ENCODE measurements around the gene NOTUM. TPM values are rescaled to one million over a fixed set of nuclear protein-coding genes. Genes with fewer than 3 reads are reported as not detected.

Gene NOTUM
- total and polyA plus RNA-seq, 4 donors, result 0.19 to 5.4 (median 1.6) TPM

DNA sequence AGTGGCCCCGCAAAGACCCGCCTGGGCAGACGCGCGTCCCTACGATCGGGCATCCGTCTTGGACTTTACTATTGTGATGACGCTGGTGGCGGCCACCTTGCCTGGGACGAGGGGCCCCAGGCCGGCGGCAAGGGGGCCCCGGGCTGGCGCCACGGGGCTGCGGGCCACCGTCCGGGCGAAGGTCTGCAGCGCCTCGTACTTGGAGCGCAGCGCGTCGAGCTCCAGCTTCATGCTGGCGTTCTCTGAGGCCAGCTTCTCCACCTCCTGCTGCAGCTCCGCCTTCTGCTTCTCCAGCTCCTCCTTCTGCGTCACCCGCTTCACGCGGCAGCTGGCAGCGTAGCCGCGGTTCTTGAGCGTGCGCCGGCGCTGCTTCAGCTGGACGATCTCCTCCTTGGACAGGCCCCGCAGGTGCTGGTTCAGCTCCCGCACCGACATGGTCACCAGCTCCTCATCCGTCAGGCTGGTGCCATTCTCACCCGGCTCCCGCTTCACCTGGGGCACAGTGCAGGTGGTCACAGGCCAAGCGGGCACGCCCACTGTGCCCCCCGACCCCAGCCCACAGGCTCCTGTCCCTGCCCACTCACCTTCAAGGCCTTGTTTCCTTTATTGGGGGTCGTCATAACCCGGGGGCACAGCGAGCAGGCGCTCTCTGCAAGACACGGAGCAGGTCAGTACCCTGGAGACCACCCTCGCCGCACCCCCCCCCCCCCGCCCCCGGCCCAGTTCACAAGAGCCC is 38.3 kb downstream of the NOTUM start:
- WGBS, result 85% methylated on average over 58 of the region's 58 CpGs
- no peaks in the 10 kb centered on the region for H3K9me3 ChIP-seq (ENCODE audit: control insufficient read depth in 4 of 4, low read length in 3 of 4)
- no peak overlapping the region for H3K9ac ChIP-seq (ENCODE audit: low read depth in 1 of 2, low read length in 2 of 2)
- H3K27ac ChIP-seq (ENCODE audit: low read depth in 1 of 2, low read length in 2 of 2), result no peak overlapping the region
- no peaks in the 10 kb centered on the region for H3K27me3 ChIP-seq (ENCODE audit: control insufficient read depth in 4 of 4, insufficient read depth in 4 of 4, low read length in 3 of 4)
- DNase-seq (ENCODE audit: low spot score), result no peak
- TF ChIP-seq EGR1 (IDR thresholded peaks at IDR 0.05; ENCODE audit: low read depth in 2 of 2), result no peak
- TF ChIP-seq, protein P1, sequence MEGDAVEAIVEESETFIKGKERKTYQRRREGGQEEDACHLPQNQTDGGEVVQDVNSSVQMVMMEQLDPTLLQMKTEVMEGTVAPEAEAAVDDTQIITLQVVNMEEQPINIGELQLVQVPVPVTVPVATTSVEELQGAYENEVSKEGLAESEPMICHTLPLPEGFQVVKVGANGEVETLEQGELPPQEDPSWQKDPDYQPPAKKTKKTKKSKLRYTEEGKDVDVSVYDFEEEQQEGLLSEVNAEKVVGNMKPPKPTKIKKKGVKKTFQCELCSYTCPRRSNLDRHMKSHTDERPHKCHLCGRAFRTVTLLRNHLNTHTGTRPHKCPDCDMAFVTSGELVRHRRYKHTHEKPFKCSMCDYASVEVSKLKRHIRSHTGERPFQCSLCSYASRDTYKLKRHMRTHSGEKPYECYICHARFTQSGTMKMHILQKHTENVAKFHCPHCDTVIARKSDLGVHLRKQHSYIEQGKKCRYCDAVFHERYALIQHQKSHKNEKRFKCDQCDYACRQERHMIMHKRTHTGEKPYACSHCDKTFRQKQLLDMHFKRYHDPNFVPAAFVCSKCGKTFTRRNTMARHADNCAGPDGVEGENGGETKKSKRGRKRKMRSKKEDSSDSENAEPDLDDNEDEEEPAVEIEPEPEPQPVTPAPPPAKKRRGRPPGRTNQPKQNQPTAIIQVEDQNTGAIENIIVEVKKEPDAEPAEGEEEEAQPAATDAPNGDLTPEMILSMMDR (IDR thresholded peaks at IDR 0.05; ENCODE audit: low read depth, low read length, missing input control), result no peak
- TF ChIP-seq GABPA (IDR thresholded peaks at IDR 0.05 in 1 of 2, conservative IDR thresholded peaks at IDR 0.05 in 1 of 2), result no peak
- TF ChIP-seq HNF4G (IDR thresholded peaks at IDR 0.05), result no peak
- TF ChIP-seq FOXA2 (IDR thresholded peaks at IDR 0.05), result no peak
- TF ChIP-seq, protein P2, sequence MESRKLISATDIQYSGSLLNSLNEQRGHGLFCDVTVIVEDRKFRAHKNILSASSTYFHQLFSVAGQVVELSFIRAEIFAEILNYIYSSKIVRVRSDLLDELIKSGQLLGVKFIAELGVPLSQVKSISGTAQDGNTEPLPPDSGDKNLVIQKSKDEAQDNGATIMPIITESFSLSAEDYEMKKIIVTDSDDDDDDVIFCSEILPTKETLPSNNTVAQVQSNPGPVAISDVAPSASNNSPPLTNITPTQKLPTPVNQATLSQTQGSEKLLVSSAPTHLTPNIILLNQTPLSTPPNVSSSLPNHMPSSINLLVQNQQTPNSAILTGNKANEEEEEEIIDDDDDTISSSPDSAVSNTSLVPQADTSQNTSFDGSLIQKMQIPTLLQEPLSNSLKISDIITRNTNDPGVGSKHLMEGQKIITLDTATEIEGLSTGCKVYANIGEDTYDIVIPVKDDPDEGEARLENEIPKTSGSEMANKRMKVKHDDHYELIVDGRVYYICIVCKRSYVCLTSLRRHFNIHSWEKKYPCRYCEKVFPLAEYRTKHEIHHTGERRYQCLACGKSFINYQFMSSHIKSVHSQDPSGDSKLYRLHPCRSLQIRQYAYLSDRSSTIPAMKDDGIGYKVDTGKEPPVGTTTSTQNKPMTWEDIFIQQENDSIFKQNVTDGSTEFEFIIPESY (IDR thresholded peaks at IDR 0.05), result no peak
- TF ChIP-seq, protein P3, sequence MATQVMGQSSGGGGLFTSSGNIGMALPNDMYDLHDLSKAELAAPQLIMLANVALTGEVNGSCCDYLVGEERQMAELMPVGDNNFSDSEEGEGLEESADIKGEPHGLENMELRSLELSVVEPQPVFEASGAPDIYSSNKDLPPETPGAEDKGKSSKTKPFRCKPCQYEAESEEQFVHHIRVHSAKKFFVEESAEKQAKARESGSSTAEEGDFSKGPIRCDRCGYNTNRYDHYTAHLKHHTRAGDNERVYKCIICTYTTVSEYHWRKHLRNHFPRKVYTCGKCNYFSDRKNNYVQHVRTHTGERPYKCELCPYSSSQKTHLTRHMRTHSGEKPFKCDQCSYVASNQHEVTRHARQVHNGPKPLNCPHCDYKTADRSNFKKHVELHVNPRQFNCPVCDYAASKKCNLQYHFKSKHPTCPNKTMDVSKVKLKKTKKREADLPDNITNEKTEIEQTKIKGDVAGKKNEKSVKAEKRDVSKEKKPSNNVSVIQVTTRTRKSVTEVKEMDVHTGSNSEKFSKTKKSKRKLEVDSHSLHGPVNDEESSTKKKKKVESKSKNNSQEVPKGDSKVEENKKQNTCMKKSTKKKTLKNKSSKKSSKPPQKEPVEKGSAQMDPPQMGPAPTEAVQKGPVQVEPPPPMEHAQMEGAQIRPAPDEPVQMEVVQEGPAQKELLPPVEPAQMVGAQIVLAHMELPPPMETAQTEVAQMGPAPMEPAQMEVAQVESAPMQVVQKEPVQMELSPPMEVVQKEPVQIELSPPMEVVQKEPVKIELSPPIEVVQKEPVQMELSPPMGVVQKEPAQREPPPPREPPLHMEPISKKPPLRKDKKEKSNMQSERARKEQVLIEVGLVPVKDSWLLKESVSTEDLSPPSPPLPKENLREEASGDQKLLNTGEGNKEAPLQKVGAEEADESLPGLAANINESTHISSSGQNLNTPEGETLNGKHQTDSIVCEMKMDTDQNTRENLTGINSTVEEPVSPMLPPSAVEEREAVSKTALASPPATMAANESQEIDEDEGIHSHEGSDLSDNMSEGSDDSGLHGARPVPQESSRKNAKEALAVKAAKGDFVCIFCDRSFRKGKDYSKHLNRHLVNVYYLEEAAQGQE (IDR thresholded peaks at IDR 0.05), result no peak
- TF ChIP-seq HNF4A (conservative IDR thresholded peaks at IDR 0.05), result no peak
- H3K4me3 ChIP-seq (ENCODE audit: low read depth in 1 of 3, low read length in 3 of 3), result peak overlapping the region in 1 of 3 donors; percentile 40
- peaks cover 0 to 7% (median 4%) of the 10 kb centered on the region in 4 donors for H3K36me3 ChIP-seq (ENCODE audit: control insufficient read depth in 4 of 4, insufficient read depth in 3 of 4, low read depth in 1 of 4, low read length in 3 of 4)
- H3K4me1 ChIP-seq (ENCODE audit: control insufficient read depth in 4 of 4, insufficient read depth in 4 of 4, low read length in 3 of 4), result peaks cover 30 to 64% (median 48%) of the 10 kb centered on the region in 4 donors

DNA sequence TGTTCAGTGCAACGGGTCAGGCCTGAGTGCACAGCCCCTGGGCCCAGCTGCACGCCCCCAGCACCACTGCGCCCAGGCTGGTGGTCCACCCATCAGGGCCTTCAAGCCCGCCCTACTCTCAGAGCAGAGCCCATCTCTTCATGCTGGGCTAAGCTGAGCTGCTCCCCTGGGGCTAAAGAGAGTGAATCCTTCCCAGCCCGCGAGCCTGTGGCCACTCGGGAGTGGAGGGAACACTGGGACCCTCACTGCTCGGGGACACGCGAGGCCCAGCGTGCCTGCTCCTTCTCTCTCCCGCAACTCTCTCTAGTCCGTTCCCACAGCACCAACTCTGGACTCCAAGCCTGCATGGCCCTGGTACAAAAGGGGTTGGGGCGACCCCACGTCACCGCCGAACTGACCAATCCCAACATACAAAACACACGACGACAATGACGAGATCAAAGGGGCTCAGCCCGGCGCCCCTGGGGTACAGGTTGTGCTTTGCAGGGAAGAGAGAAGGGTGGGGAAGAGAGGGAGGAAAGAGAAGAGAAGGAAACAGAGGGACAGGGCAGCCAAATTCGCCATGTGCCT is 38.9 kb downstream of the NOTUM start:
- no peaks in the 10 kb centered on the region for H3K9me3 ChIP-seq (ENCODE audit: control insufficient read depth in 4 of 4, low read length in 3 of 4)
- no peak overlapping the region for H3K27ac ChIP-seq (ENCODE audit: low read depth in 1 of 2, low read length in 2 of 2)
- no peak overlapping the region for H3K9ac ChIP-seq (ENCODE audit: low read depth in 1 of 2, low read length in 2 of 2)
- peak overlapping the region in 1 of 3 donors; percentile 10 for H3K4me3 ChIP-seq (ENCODE audit: low read depth in 1 of 3, low read length in 3 of 3)
- 94% methylated on average over 23 of the region's 23 CpGs for WGBS
- no peaks in the 10 kb centered on the region for H3K27me3 ChIP-seq (ENCODE audit: control insufficient read depth in 4 of 4, insufficient read depth in 4 of 4, low read length in 3 of 4)
- peaks cover 32 to 70% (median 52%) of the 10 kb centered on the region in 4 donors for H3K4me1 ChIP-seq (ENCODE audit: control insufficient read depth in 4 of 4, insufficient read depth in 4 of 4, low read length in 3 of 4)
- H3K36me3 ChIP-seq (ENCODE audit: control insufficient read depth in 4 of 4, insufficient read depth in 3 of 4, low read depth in 1 of 4, low read length in 3 of 4), result peaks cover 0 to 7% (median 4%) of the 10 kb centered on the region in 4 donors
- no peak for DNase-seq (ENCODE audit: low spot score)
- no peak for TF ChIP-seq JUND (IDR thresholded peaks at IDR 0.05)
- TF ChIP-seq RXRA (IDR thresholded peaks at IDR 0.05), result no peak
- TF ChIP-seq, protein P3 (IDR thresholded peaks at IDR 0.05), result no peak
- TF ChIP-seq GABPA (IDR thresholded peaks at IDR 0.05 in 1 of 2, conservative IDR thresholded peaks at IDR 0.05 in 1 of 2), result no peak
- TF ChIP-seq, protein P1 (IDR thresholded peaks at IDR 0.05; ENCODE audit: low read depth, low read length, missing input control), result no peak
- no peak for TF ChIP-seq TAF1 (conservative IDR thresholded peaks at IDR 0.05)
- TF ChIP-seq, protein P2 (IDR thresholded peaks at IDR 0.05), result no peak
- no peak for TF ChIP-seq RAD21 (IDR thresholded peaks at IDR 0.05)
- TF ChIP-seq YY1 (IDR thresholded peaks at IDR 0.05), result no peak
- no peak for TF ChIP-seq FOXA2 (IDR thresholded peaks at IDR 0.05)

Measured in liver (tissue), 9 donors.